ENCODE data around the gene CHRNA3.

GRCh38 chr15:78567531-78567930 lies 53.3 kb downstream of the CHRNA3 start:
- TF ChIP-seq POLR2A (IDR thresholded peaks at IDR 0.05) (no peak), CTCF (IDR thresholded peaks at IDR 0.05) (no peak)
